GM19397 (cell line): ENCODE data around the gene ANO7.

ENCODE experiments used
- ATAC-seq: cut with Tn5 transposase; IDR thresholded peaks from one replicate; pipeline ENCODE4 v1.9.1; 2021; ENCODE audit warnings: mild to moderate bottlenecking, moderate library complexity; ENCODE audit not compliant: unreplicated experiment

Gene ANO7

GRCh38 chr2:241225545-241225944 lies 37.1 kb downstream of the ANO7 start:
- ATAC-seq = no peak

- ATAC-seq = no peak
These were observed 37.5 kb downstream of the ANO7 start for GRCh38 chr2:241225983-241226382.

DNA sequence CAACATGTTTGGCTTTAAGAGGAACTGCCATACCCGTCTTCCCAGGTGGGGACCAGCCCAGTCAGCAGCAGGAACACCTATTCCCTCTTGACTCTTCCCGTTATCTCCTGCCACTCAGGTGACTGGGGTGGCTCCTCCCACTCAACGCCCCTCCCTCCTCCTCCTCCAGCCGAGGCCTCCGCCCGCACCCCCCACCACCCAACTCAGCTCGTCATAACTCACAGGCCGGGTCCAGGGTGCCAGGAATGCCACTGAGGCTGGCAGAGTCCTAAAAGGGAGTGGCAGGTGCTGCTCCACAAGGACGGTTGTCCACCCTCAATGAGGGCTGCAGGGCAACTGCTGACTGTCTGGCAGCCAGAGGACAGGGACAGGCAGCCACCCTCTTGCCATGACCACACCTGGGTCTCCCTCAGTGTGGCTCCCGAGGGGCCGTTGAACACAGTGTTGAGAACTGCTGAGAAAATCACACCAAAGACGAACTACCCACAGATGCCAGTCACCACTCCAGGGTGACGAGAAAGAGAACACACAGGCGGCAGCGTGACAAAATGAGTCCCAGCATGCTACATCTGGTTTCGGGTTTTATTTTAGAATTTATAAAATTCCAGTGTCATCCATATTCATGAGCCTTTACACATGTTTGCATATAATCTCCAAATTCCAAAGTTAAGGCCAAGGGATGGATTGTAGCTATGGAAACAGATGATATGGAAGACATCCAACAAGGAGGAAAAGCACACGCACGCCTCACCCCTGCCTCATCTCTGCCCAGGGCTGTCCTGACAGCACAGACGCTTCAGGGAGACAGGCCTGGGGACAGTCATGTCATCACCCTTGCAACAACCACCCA lies 38.5 kb downstream of the ANO7 start:
- ATAC-seq = no peak

DNA sequence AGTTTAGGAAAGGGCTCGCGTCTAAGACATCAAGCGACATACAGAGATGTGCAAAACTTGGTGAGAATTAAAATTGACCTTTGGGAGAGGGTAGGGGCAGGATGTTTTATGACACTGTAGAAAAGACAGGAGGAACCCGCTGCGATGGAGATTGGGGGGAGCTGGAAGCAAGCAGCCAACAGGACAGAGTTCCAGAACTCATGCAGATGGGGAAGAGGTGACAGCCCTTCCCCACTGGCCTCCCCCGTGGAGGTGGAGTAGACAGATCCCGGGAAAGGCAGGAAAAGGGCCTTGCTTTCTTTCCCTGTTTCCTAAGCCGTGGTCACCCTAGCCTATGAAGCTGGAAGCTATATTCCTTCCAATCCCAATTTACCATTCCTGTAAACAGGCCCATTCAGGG lies 39.1 kb downstream of the ANO7 start:
- no peak for ATAC-seq

GRCh38 chr2:241228081-241228859 lies 39.8 kb downstream of the ANO7 start:
- no peak for ATAC-seq

- ATAC-seq = no peak
These were observed 40.5 kb downstream of the ANO7 start for GRCh38 chr2:241228860-241229516.

DNA sequence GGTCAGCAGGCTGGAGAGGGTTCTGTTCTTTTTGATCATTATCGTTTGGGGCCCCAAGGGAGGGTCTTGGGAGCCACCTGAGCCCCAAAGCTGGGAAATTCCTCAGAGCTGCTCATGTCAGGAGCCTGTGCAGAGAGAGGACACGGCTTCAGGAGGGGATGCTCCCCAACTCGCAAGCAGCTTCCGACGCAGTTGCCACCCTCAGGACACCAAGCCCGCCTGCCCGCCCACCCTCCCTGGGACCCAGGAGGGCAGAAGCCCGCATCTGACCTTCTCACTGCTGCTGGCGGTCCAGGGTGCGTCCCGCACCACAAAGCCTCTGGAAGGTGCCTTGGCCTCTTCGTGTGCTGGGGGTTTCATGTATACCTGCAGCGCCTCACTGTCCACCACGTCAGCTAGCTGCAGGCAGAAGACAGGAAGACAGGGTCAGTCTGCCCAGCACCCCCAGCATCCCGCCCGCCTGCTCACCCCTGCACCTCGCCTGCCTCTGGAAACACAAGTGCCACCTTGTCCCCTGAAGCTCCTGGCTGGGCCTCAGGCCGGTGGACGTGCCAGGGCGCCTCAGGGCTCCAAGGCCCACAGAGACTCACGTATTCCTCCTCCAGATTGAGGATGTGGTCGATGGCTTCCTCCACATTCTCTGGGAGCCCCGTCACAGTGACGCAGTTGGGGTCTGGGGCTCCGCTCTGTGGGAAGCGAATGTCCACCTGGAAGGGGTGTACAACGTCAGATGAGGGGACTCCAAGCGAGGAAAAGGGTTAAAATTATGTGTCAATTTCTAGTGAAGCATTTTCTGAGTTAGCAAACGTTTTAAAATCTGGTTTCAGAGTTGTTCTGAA lies 41.3 kb downstream of the ANO7 start:
- no peak for ATAC-seq

- no peak for ATAC-seq
These were observed 42.0 kb downstream of the ANO7 start for GRCh38 chr2:241230435-241230834.

- no peak for ATAC-seq
These were observed 44.5 kb downstream of the ANO7 start for GRCh38 chr2:241232736-241233575.

- no peak for ATAC-seq
These were observed 45.8 kb downstream of the ANO7 start for GRCh38 chr2:241234066-241234790.

DNA sequence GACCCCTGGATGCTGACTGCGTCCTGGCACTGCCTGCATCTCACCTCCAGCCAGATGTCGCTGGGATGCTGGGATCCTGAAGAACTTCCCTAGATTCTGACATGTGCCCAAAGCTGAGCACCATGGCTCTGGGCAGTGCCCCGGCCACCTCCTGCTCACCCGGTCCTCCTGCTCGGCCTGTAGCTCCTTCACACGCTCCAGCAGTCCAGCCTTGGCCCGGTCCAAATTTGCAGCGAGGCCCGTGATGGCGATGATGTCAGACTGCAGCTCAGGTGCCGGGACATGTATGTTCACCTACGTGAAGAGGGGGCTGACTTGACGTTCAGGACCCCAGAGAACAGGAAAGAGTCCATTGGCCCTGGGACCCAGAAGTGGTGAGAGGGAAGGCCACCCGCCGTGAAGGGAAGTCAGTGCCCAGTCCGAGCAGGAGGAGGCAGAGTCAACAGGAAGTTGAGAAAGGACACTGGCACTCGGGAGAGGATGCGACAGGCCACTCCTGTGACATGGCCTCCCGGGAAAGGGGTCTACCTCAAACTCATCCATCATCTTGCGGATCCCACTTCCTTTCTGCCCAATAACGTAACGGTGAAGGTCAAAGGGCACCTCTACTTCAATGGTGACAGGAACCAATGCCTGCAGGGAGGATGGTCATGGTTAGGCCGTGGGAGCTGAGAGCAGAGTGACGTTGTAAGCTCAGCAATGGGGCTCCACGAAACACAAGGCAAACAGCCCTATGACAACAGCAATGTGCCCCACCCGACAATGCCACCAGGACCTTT lies 46.7 kb downstream of the ANO7 start:
- ATAC-seq = no peak

GRCh38 chr2:241235859-241236593 lies 47.5 kb downstream of the ANO7 start:
- no peak for ATAC-seq

DNA sequence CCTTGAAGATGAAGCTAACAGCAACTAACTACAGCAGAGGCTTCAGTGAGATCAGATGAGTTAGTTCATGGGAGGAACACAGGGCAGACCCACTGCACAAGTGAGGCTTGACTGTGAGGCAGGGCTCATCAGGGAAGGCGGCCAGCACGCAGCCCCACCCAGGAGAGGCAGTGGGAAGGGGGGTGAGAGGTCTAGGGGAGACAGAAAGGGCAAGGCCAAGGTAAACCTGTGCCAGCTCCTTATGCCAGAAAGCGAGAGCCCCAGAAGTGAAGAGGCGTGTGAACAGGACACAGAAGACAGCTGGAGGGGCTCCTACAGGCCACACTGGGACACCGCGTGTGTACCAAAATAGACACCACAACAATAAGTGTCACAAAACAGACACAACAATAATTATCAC lies 48.6 kb downstream of the ANO7 start:
- no peak for ATAC-seq

DNA sequence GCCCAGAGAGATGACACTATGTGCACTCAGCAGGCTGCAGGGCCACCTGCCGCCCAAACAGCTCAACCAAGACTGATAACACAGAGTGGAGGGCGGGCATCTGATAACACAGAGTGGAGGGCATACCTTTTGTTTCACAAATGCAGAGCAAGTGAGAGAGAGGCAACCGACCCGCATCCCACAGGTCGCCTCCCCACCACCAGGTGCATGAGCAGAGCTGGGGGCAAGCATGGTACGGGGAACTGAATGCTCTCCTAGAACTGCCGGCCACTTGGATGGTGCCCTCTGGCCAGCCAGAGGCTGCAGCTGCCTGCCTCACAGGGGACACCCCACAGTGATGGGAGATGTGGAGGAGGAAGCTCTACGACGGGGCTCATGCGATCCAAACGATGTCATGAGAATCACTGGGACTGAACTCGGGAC lies 49.5 kb downstream of the ANO7 start:
- no peak for ATAC-seq

- ATAC-seq = no peak
These were observed 50.3 kb downstream of the ANO7 start for GRCh38 chr2:241238693-241239198.

DNA sequence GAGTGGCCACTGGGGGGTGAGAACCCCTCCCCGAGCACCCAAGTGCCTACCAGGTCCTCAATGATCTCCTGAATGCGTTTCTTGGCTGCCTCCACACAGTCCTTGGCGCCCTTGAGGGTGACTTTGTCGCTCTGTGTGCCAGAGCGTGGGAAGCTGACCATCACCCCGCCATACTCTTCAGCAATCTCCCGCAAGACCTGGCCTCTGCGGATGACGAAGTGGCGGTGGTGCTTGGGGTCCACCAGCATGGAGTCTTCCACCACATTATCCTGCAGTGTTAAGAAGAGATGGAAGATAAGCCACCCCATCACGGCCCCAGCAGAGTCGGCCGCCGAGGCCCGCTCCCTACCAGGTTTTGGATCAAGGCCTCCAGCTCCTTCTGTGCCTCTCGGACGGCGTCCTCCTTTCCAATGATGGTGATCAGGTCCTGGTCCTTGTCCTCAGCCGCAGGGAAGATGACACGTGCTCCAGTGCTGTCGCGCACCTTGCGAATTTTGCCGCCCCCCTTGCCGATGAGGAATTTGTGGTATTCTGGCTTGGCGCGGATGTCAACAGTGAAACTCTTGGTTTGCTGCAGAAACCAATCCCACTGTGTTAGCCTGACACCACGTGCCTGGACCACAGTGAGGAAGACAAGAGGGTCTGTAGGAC lies 51.2 kb downstream of the ANO7 start:
- no peak for ATAC-seq
